Measurements from ENCODE around the gene PTTG1IP. TPM values are rescaled to one million over a fixed set of nuclear protein-coding genes. Genes with fewer than 3 reads are reported as not detected.
"Not testable (repeated sequence)": the region's sequence is repeated elsewhere in the genome, so short reads cannot be mapped to it uniquely, and the experiment has no call there.

PTTG1IP gene
- total RNA-seq, 1 donor from 2014 or later = 468 TPM

DNA sequence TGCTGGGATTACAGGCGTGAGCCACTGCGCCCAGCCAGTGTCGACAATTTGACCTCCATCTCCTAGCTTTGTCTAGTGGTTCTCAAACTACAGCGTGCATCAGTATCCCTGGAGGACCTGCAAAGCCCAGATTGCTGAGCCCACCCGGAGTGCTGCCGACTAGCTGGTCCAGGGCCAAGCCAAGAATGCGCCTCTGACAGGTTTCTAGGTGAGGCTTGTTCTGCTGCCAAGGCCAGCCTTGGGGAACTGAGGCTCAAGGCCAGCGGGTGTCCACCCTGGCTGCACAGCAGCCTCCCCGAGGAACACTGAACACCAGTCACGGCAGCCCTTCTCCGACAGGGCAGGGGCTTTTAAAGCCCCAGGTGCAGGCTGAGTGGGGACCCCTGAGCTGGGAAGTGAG, 9.8 kb upstream of the PTTG1IP start:
- Histone ChIP-seq H3K4me3 (no peak overlapping the region), H3K4me1 (no peaks in the 10 kb centered on the region), H3K36me3 (no peaks in the 10 kb centered on the region), H3K27ac (no peak overlapping the region), H3K27me3 (no peaks in the 10 kb centered on the region), H3K9me3 (no peaks in the 10 kb centered on the region)
- DNase-seq (ENCODE audit: low spot score in 2 of 2) = no peak
- intact Hi-C loops (cut with DNase I) = no loop called here
- TF ChIP-seq CTCF (IDR thresholded peaks at IDR 0.05) = no peak

DNA sequence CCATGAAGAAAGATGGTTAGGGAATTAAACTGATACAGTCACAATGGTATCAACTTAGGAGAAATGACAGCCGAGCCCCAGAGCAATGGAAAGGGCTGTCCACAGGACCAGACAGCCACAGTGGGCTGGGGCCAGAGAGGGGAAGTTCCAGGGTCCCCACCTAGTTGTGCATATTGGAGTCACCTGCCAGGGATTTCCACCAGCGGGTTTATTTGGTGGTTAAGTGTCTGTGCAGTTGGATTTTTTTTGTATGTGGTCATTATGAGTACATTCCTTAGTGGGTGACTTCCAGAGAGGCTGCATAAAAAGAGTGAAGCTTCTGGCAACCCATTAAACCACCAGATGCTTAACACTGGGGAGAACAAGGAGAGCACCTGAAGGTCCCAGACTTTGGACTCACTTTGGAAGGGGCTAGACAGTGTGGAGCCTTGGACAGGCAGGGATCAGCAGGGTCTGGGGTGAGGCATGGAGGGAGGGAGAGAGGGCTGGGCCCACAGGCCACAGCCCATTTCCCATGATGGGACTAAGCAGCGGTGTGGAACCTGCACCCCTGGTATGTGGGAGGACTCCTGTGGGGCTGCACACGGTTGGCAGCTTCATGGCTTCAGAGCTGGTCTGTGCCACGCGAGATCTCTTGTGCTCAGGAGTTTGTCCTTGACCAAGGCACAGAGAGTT, 7.8 kb upstream of the PTTG1IP start:
- Histone ChIP-seq H3K27me3 (no peaks in the 10 kb centered on the region), H3K4me3 (no peak overlapping the region), H3K4me1 (no peaks in the 10 kb centered on the region), H3K36me3 (no peaks in the 10 kb centered on the region), H3K27ac (peak overlapping the region in 1 of 2 donors; percentile 50), H3K9me3 (no peaks in the 10 kb centered on the region)
- TF ChIP-seq CTCF (IDR thresholded peaks at IDR 0.05) = no peak
- intact Hi-C loops (cut with DNase I) = no loop called here
- no peak for DNase-seq (ENCODE audit: low spot score in 2 of 2)

DNA sequence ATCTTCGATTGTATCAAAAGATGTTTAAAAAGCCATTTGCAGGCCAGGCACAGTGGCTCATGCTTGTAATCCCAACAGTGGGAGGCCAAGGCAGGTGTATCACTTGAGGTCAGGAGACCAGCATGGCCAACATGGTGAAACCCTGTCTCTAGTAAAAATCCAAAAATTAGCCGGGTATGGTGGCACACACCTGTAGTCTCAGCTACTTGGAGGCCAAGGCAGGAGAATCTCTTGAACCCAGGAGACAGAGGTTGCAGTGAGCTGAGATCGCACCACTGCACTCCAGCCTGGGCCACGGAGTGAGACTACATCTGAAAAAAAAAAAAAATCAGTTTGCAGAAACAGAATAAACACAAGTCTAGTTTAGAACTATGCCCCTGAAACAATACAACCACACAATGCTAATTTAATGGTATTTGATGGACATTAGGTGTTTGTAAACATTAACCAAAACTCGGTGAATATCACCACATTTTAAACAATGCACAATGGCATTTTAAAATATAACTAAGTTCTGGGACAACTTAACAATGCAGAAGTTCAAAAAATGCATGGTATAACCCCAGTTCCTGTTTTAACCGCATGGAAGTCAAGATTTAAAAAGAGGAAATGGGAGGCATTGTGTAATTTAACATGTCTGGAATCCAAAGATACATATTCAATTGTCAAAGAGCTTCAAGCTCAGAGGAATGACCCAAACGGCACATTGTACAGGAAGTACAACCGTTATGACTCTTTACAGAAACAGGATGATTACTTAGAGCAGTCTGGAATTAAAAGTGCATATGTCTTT, 7.1 kb upstream of the PTTG1IP start:
- Histone ChIP-seq H3K27me3 (no peaks in the 10 kb centered on the region), H3K4me3 (no peak overlapping the region), H3K27ac (no peak overlapping the region), H3K9me3 (no peaks in the 10 kb centered on the region), H3K4me1 (peaks cover 0 to 5% of the 10 kb centered on the region in 2 donors), H3K36me3 (no peaks in the 10 kb centered on the region)
- no peak for TF ChIP-seq CTCF (IDR thresholded peaks at IDR 0.05)
- intact Hi-C loops (cut with DNase I) = no loop called here
- no peak for DNase-seq (ENCODE audit: low spot score in 2 of 2)

DNA sequence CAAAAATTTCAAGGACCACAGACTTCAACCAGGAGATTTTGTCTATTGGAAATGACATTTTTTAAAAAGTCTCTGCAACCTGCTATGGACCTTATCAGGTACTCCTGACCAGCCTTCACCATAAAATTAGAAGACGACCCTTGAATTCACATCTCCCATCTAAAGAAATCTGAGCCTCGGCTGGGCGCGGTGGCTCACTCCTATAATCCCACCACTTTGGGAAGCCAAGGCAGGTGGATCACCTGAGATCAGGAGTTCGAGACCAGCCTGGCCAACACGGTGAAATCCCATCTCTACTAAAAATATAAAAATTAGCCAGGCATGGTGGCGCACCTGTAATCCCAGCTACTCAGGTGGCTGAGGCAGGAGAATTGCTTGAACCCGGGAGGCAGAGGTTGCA, 5.7 kb upstream of the PTTG1IP start:
- H3K9me3 ChIP-seq; H3K36me3 ChIP-seq; H3K27me3 ChIP-seq; H3K27ac ChIP-seq; H3K4me3 ChIP-seq; DNase-seq (ENCODE audit: low spot score in 2 of 2); H3K4me1 ChIP-seq: not testable (repeated sequence)
- intact Hi-C loops (cut with DNase I) = loop anchor here (10.0 kb wide), 2 partner anchors 176 to 1446 kb away; partner anchors contain the start of genes C21orf58 and PCNT

DNA sequence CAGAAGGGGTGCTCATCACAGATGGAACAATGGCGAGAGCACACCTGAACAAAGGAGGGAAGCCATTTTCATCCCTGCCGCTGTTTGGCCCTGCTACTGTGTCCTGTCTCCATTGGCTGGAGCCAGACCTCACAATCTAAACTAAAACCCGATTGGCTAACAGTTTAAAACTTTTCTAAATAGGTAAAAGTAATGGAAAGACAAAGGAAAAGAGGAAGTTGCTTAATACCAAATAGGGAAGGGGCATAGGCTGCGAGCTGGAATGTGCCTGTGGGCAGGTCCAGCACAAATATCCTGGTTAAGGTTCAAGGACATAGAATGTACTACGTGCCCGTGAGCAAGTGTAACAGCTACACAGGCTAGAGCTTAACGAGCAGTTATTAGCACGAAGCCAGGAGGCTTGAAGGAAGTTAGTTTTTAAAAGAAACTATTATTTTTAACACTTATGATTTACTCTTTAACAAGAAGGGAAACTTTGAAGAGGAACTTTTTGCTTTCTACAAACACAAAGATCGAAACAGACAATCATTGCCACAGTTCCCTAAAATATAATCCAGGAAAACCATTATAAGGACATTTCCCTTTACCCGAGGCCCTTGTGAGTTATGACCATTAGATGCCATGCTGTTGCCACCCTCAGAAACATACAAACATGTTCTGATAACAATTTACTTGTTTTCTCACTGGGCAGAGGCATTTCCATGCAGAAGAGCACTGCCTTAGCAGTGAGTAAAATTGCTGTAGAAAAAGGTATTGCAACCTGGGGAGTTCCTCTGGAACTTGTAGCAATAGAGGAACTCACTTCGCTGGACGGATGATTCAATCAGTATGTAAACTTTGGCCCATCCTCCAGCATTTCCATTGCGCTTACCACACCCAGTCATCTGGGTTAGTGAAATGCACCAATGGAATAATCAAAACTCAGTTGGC, 4.8 kb upstream of the PTTG1IP start:
- no peaks in the 10 kb centered on the region for H3K36me3 ChIP-seq
- H3K9me3 ChIP-seq = no peaks in the 10 kb centered on the region
- H3K27me3 ChIP-seq = no peaks in the 10 kb centered on the region
- no peak for DNase-seq (ENCODE audit: low spot score in 2 of 2)
- TF ChIP-seq CTCF (IDR thresholded peaks at IDR 0.05) = no peak
- no peak overlapping the region for H3K27ac ChIP-seq
- no peak overlapping the region for H3K4me3 ChIP-seq
- intact Hi-C loops (cut with DNase I) = loop anchor here (10.0 kb wide), 2 partner anchors 176 to 1446 kb away; partner anchors contain the start of genes C21orf58 and PCNT
- peaks cover 0 to 5% of the 10 kb centered on the region in 2 donors for H3K4me1 ChIP-seq

Data from ascending aorta (tissue), 2 donors.